Uterus (tissue), 4 donors: ENCODE data around the gene WWP2. TPM values are rescaled to one million over a fixed set of nuclear protein-coding genes. Genes with fewer than 3 reads are reported as not detected.

Source experiments
- DNase-seq, 2 donors: peaks; one replicate each; pipeline ENCODE4 v3.0.0-alpha.2; 2019 to 2020
- H3K27ac ChIP-seq, 2 donors: fragments of 200-600 bp; sonication (generic); 1 replicate in 1 of 2; 2 replicates in 1 of 2; pipeline ENCODE4 v1.5.1; 2016 to 2018
- H3K27me3 ChIP-seq, 2 donors: fragments of 200-600 bp; sonication (generic); one replicate each; pipeline ENCODE4 v1.5.1; 2018 to 2019; ENCODE audit warnings: control low read depth in 1 of 2
- H3K36me3 ChIP-seq, 2 donors: fragments of 200-600 bp; sonication (generic); one replicate each; pipeline ENCODE4 v1.5.1; 2019; ENCODE audit warnings: control low read depth in 1 of 2
- H3K4me1 ChIP-seq, 2 donors: fragments of 200-600 bp; sonication (generic); one replicate each; pipeline ENCODE4 v1.5.1; 2018 to 2019; ENCODE audit warnings: control low read depth in 1 of 2
- H3K4me3 ChIP-seq, 2 donors: fragments of 200-600 bp; sonication (generic); 1 replicate in 1 of 2; 2 replicates in 1 of 2; pipeline ENCODE4 v1.5.1; 2018 to 2019; ENCODE audit warnings: mild to moderate bottlenecking in 1 of 2
- H3K9me3 ChIP-seq, 2 donors: fragments of 200-600 bp; sonication (generic); one replicate each; pipeline ENCODE4 v1.5.1; 2019; ENCODE audit warnings: control low read depth in 1 of 2
- POLR2A ChIP-seq, 2 donors: fragments of 450-650 bp; IDR thresholded peaks; one replicate each; pipeline ENCODE4 v1.6.1; 2016; ENCODE audit warnings: antibody characterized with exemption in 2 of 2, mild to moderate bottlenecking in 1 of 2, moderate library complexity in 1 of 2
- intact Hi-C: fragments of 100-400 bp; cut with DNase I; formaldehyde crosslinking; loops from one replicate; pipeline ENCODE4 v1.15.1; 2023; ENCODE audit warnings: low total_unique reads
- total RNA-seq, 4 donors: library from RNA; depleted of rRNA in 3 of 4; stranded (reverse); fragments of >200 nt in 3 of 4; gene quantifications; one replicate each; pipeline versions ENCODE4 v1.1.0 to v1.2.4, GENCODE V29; 2014 to 2023
- TF ChIP-seq, protein P1 (sequence below), 4 experiments: fragments of 200-600 bp in 2 of 4; fragments of 450-650 bp in 2 of 4; sonication (generic) in 2 of 4; IDR thresholded peaks; one replicate each; pipeline ENCODE4 v1.5.1; 2016 to 2019; ENCODE audit warnings: antibody characterized with exemption in 4 of 4, mild to moderate bottlenecking in 2 of 4, moderate library complexity in 1 of 4
- donor health status: DM: yes; HTN: yes; CAD: no.

WWP2 gene
- total RNA-seq, 4 donors from 2014 or later, result 12.8 to 57.9 (median 32.4) TPM

DNA sequence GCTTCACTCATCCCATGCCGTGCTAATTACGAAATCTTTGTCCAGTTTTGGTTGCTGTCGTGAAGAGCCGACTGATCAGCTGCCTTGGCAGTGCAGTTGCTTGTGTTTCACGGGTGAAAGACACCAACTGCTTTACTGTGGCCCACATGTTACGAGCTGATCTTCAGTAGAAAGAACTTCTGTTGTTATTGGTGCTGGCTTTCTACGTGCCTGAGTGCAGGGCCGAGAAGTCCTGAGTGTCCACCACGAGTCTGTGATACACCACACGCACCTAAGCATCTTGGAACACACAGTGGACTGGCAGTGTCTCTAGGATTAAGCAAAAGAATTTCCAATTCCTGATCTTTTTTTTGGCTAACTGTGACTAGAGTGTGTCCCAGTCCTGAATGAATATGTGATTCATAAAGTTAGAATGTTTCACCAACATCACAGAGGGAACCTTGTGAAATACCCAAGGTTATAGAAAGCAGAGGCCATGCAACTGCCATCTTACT, 118.6 kb downstream of the WWP2 start:
- H3K9me3 ChIP-seq, result peaks cover 0 to 4% of the 10 kb centered on the region in 2 donors
- no peak for DNase-seq
- TF ChIP-seq, protein P1, sequence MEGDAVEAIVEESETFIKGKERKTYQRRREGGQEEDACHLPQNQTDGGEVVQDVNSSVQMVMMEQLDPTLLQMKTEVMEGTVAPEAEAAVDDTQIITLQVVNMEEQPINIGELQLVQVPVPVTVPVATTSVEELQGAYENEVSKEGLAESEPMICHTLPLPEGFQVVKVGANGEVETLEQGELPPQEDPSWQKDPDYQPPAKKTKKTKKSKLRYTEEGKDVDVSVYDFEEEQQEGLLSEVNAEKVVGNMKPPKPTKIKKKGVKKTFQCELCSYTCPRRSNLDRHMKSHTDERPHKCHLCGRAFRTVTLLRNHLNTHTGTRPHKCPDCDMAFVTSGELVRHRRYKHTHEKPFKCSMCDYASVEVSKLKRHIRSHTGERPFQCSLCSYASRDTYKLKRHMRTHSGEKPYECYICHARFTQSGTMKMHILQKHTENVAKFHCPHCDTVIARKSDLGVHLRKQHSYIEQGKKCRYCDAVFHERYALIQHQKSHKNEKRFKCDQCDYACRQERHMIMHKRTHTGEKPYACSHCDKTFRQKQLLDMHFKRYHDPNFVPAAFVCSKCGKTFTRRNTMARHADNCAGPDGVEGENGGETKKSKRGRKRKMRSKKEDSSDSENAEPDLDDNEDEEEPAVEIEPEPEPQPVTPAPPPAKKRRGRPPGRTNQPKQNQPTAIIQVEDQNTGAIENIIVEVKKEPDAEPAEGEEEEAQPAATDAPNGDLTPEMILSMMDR (IDR thresholded peaks at IDR 0.05), result no peak
- TF ChIP-seq POLR2A (IDR thresholded peaks at IDR 0.05), result no peak
- H3K27ac ChIP-seq, result no peak overlapping the region
- no peaks in the 10 kb centered on the region for H3K36me3 ChIP-seq
- no peaks in the 10 kb centered on the region for H3K27me3 ChIP-seq
- H3K4me1 ChIP-seq, result no peaks in the 10 kb centered on the region
- H3K4me3 ChIP-seq, result no peak overlapping the region
- intact Hi-C loops, result no loop called here

DNA sequence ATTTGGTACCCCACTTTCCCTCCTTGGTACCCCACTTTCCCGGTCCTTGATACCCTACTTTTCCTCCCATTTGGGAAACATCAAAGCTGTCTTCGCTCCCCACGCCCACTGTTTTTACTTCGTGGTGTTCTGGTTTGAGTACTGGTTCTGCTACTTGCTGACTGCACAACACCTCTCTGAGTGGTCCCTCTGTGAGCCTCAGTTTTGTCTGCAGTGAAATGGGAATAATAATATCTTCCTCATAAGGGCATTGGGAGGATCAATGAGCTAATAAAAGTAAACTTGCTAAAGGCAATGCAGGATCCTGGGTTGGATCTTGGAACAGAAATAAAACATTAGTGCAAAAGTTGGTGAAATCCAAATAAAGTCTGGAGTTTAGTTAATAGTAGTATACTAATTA, 119.0 kb downstream of the WWP2 start:
- Histone ChIP-seq H3K27me3 (no peaks in the 10 kb centered on the region), H3K27ac (no peak overlapping the region), H3K9me3 (peaks cover 0 to 4% of the 10 kb centered on the region in 2 donors), H3K36me3 (no peaks in the 10 kb centered on the region), H3K4me3 (no peak overlapping the region), H3K4me1 (no peaks in the 10 kb centered on the region)
- TF ChIP-seq, protein P1 (IDR thresholded peaks at IDR 0.05), result no peak
- no peak for TF ChIP-seq POLR2A (IDR thresholded peaks at IDR 0.05)
- intact Hi-C loops, result no loop called here
- DNase-seq, result no peak

DNA sequence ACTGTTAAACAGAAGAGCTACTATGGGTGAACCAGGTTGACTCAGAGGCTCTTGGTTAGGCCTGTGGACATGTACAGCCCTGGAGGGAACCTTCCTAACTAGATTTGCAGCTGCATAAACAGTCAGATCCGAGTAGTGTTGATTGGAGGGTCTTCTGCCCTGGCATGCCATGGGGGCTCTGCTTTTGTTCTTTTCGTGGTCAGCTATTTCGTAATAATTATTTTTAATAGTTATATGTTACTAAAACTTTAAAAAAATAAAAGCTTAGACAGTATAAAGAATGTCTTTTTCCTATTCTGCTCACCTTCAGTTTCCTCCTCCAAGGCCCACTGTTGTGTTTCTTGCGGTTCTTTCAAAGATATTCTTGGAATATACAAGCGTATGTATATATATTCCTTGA, 121.6 kb downstream of the WWP2 start:
- no peak for DNase-seq
- Histone ChIP-seq H3K4me1 (no peaks in the 10 kb centered on the region), H3K36me3 (no peaks in the 10 kb centered on the region), H3K27me3 (no peaks in the 10 kb centered on the region), H3K27ac (no peak overlapping the region), H3K4me3 (no peak overlapping the region), H3K9me3 (no peaks in the 10 kb centered on the region)
- no peak for TF ChIP-seq POLR2A (IDR thresholded peaks at IDR 0.05)
- TF ChIP-seq, protein P1 (IDR thresholded peaks at IDR 0.05), result no peak
- intact Hi-C loops, result no loop called here

DNA sequence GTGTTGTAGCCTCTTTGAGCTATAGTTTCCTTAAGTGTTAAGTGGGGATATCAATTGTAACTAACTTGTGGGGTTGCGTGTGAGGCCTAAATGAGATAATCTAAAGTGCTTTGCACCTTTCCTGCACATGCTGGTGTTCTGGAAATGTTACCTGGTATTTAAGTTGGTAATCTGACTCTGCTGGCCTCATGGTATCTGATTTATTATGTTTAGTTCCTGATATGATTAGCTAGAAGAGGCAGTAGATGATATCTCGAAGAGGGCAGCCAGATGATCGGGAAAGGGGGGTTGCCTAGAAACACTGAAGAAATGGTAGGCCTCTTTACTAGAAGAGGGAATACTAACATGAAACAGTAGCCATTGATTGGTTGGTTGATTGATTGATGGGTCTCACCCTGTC, 123.6 kb downstream of the WWP2 start:
- intact Hi-C loops, result no loop called here
- TF ChIP-seq, protein P1 (IDR thresholded peaks at IDR 0.05), result no peak
- no peak for TF ChIP-seq POLR2A (IDR thresholded peaks at IDR 0.05)
- no peaks in the 10 kb centered on the region for H3K27me3 ChIP-seq
- H3K4me1 ChIP-seq, result no peaks in the 10 kb centered on the region
- H3K36me3 ChIP-seq, result no peaks in the 10 kb centered on the region
- H3K9me3 ChIP-seq, result no peaks in the 10 kb centered on the region
- H3K27ac ChIP-seq, result no peak overlapping the region
- H3K4me3 ChIP-seq, result no peak overlapping the region
- DNase-seq, result no peak

DNA sequence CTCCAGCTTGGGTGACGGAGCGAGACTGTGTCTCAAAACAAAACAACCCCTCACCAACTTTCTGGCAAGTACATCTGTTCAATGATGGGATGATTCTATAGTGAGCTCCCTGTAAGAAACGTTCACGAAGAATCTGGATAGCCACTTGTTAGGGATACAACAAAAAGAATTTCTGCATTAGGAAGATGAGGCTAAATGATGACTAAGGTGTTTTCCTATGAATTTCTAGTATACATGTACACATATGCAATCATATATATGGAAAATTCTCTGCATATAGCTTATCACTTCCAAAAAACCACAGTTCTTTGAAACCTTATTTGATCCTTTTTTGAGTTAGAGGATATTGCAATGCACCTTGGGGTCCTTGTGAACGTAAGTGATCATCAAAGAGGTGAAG, 124.6 kb downstream of the WWP2 start:
- no peak overlapping the region for H3K27ac ChIP-seq
- no peaks in the 10 kb centered on the region for H3K27me3 ChIP-seq
- no peaks in the 10 kb centered on the region for H3K4me1 ChIP-seq
- no peak for DNase-seq
- no peaks in the 10 kb centered on the region for H3K9me3 ChIP-seq
- TF ChIP-seq POLR2A (IDR thresholded peaks at IDR 0.05), result no peak
- TF ChIP-seq, protein P1 (IDR thresholded peaks at IDR 0.05), result no peak
- no peak overlapping the region for H3K4me3 ChIP-seq
- H3K36me3 ChIP-seq, result no peaks in the 10 kb centered on the region
- intact Hi-C loops, result no loop called here
